ENCODE data around the gene NEDD8. TPM values are rescaled to one million over a fixed set of nuclear protein-coding genes. Genes with fewer than 3 reads are reported as not detected.

The NEDD8 gene
- total RNA-seq, 1 donor, result 136 TPM

DNA sequence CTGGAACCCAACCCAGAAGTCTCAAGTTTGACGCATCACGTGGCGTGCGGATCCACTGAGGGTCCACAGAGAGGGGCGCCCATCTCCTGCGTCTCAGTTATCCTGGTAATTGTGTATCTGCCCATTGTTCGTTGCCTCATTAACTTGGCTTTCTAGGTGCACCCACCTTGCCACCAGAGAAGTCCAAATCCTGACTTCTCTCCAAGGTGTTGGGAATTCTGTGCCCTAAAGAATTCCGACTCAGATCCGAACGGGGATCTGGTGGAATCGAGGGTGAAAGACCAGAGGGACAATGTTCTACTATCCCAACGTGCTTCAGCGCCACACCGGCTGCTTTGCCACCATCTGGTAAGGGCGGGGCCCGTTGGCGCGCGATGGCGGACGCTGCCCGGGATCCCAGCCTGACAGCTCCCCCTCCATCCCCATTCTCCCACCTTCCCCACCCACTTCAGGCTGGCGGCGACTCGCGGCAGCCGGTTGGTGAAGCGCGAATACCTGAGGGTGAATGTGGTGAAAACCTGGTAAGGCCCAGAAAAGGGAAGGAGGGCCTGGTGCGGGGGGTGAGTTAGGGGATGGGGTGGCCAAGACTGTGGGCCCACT, 59.8 kb downstream of the NEDD8 start:
- TF ChIP-seq, protein P1, sequence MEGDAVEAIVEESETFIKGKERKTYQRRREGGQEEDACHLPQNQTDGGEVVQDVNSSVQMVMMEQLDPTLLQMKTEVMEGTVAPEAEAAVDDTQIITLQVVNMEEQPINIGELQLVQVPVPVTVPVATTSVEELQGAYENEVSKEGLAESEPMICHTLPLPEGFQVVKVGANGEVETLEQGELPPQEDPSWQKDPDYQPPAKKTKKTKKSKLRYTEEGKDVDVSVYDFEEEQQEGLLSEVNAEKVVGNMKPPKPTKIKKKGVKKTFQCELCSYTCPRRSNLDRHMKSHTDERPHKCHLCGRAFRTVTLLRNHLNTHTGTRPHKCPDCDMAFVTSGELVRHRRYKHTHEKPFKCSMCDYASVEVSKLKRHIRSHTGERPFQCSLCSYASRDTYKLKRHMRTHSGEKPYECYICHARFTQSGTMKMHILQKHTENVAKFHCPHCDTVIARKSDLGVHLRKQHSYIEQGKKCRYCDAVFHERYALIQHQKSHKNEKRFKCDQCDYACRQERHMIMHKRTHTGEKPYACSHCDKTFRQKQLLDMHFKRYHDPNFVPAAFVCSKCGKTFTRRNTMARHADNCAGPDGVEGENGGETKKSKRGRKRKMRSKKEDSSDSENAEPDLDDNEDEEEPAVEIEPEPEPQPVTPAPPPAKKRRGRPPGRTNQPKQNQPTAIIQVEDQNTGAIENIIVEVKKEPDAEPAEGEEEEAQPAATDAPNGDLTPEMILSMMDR (IDR thresholded peaks at IDR 0.05; ENCODE audit: insufficient read depth, low read length), result no peak
- H3K4me3 ChIP-seq (ENCODE audit: low read depth, low read length), result no peak overlapping the region
- no peak for DNase-seq (ENCODE audit: low read depth)

DNA sequence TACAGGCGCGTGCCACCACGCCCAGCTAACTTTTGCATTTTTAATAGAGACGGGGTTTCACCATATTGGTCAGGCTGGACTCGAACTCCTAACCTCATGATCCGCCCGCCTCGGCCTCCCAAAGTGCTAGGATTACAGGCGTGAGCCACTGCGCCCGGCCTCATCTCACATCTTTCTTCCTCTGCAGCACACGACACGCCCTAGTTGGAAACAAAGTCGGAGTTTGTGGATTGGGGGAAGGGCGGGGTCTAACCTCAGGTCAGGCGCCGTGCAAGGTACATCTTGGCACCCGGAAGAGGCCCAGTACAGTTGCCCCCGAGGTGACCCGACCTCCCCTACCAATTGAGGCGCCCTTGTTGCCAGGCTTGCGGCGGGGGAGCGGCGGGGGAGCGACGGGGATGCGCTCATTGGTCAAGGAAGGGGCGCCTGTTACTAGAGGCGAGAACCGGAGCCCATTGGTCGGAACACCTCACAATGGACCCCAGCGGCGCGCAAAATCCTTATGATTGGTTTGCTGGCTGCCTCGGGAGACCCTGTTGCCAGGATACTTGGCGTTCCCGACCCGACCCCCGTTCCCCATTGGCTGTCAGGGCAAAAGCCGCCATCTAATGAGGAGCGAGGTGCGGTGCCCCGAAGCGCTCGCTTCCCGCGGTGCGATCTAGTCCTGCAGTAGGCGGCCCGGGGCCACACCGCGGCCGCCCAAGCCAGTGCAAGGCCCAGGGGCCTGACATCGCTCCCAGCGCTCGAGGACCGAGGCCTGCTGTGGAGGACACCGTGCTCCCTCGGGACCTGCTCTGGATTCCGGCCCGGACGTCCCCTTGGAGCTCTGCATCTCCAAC, 60.5 kb downstream of the NEDD8 start, which contains the start of gene REC8:
Gene REC8 (plus strand): TSS at position 659 of the 839 bp plus-strand sequence. CDS start 473 bp downstream, outside the sequence.
- TF ChIP-seq, protein P1 (IDR thresholded peaks at IDR 0.05; ENCODE audit: insufficient read depth, low read length), result no peak
- no peak within 1 kb of the TSS for H3K4me3 ChIP-seq (ENCODE audit: low read depth, low read length)
- DNase-seq (ENCODE audit: low read depth), result no peak

DNA sequence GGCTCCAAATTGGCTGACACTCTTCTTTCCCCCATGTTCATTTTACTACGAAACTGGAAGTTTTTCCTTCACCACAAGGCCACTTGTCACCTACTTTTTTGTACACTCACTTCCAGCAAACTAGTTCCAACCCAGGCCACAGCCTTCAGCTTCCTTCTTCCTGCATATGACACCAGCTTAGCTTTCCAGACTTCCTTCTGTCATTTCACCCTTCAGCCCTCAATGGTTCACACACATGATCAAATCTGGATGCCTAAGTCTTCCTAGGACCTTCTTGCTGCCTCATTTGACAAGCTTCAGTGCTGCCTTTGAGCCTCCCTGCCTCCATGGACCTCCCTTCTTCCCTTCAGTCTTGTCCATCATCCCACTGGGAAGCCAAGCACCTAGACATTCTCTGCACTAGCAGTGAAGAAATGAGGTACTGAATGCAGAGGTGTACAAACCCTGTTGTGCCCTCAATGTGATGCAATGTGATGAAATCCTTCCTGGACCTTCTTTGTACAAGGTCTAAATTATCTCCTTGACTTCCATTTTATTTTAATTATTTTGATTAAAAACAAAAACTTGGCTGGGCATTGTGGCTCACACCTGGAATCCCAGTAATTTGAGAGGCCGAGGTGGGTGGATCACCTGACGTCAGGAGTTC, 64.6 kb downstream of the NEDD8 start:
- DNase-seq (ENCODE audit: low read depth), result peak; percentile 16
- H3K4me3 ChIP-seq (ENCODE audit: low read depth, low read length), result no peak overlapping the region
- TF ChIP-seq, protein P1 (IDR thresholded peaks at IDR 0.05; ENCODE audit: insufficient read depth, low read length), result no peak

Small RNA genes lying within 50 kb of the gene (small RNA-seq; reads per million reads assigned to genes)
- not detected for gene AL136295.4
- gene CHMP4A, result not detected
- gene IPO4, result not detected
- not detected for gene MDP1

Other genes starting within 250 kb of the NEDD8 start
- gene DHRS4L2, start 243.4 kb downstream of the NEDD8 start, total RNA-seq (ENCODE audit: low replicate concordance), result 5.5 and 8.3 TPM in 2 replicates
- gene CARMIL3, start 180.4 kb downstream of the NEDD8 start, total RNA-seq (ENCODE audit: low replicate concordance), result not detected in 2 replicates
- gene CPNE6, start 160.8 kb downstream of the NEDD8 start, total RNA-seq (ENCODE audit: low replicate concordance), result not detected in 2 replicates
- gene PCK2, start 138.1 kb downstream of the NEDD8 start, total RNA-seq (ENCODE audit: low replicate concordance), result 20.1 and 36.5 TPM in 2 replicates
- 44.6 and 85.3 TPM in 2 replicates for gene DCAF11, start 117.6 kb downstream of the NEDD8 start, total RNA-seq (ENCODE audit: low replicate concordance)
- 0.90 and 4.1 TPM in 2 replicates for gene NRL, start 117.4 kb downstream of the NEDD8 start, total RNA-seq (ENCODE audit: low replicate concordance)
- gene FITM1, start 101.7 kb downstream of the NEDD8 start, total RNA-seq (ENCODE audit: low replicate concordance), result 0.18 TPM in 1 of 2 replicates, not detected in the other
- gene PSME1, start 96.2 kb downstream of the NEDD8 start, total RNA-seq (ENCODE audit: low replicate concordance), result 84.8 and 117 TPM in 2 replicates
- gene EMC9, start 90.8 kb downstream of the NEDD8 start, total RNA-seq (ENCODE audit: low replicate concordance), result 3.8 and 11.9 TPM in 2 replicates
- gene PSME2, start 85.8 kb downstream of the NEDD8 start, total RNA-seq (ENCODE audit: low replicate concordance), result 33.4 and 78.3 TPM in 2 replicates
- 51.1 and 165 TPM in 2 replicates for gene RNF31, start 84.9 kb downstream of the NEDD8 start, total RNA-seq (ENCODE audit: low replicate concordance)
- 43.8 and 63.1 TPM in 2 replicates for gene IRF9, start 71.1 kb downstream of the NEDD8 start, total RNA-seq (ENCODE audit: low replicate concordance)
- gene REC8, start 60.3 kb downstream of the NEDD8 start, total RNA-seq (ENCODE audit: low replicate concordance), result 1.9 and 4.2 TPM in 2 replicates
- 44.0 and 52.0 TPM in 2 replicates for gene IPO4, start 43.6 kb downstream of the NEDD8 start, total RNA-seq (ENCODE audit: low replicate concordance)
- gene TM9SF1, start 36.9 kb downstream of the NEDD8 start, total RNA-seq (ENCODE audit: low replicate concordance), result 50.9 and 73.9 TPM in 2 replicates
- 0.27 TPM in 1 of 2 replicates, not detected in the other for gene TSSK4, start 26.7 kb downstream of the NEDD8 start, total RNA-seq (ENCODE audit: low replicate concordance)
- gene CHMP4A, start 18.9 kb downstream of the NEDD8 start, total RNA-seq (ENCODE audit: low replicate concordance), result 70.7 and 159 TPM in 2 replicates
- 11.8 and 23.2 TPM in 2 replicates for gene MDP1, start 16.3 kb downstream of the NEDD8 start, total RNA-seq (ENCODE audit: low replicate concordance)
- 53.6 and 207 TPM in 2 replicates for gene GMPR2, start 562 bp upstream of the NEDD8 start, total RNA-seq (ENCODE audit: low replicate concordance)
- 53.0 and 60.5 TPM in 2 replicates for gene TINF2, start 10.3 kb upstream of the NEDD8 start, total RNA-seq (ENCODE audit: low replicate concordance)
- 0.36 and 6.1 TPM in 2 replicates for gene TGM1, start 30.8 kb upstream of the NEDD8 start, total RNA-seq (ENCODE audit: low replicate concordance)
- gene RABGGTA, start 39.2 kb upstream of the NEDD8 start, total RNA-seq (ENCODE audit: low replicate concordance), result 21.2 and 26.7 TPM in 2 replicates
- gene DHRS1, start 67.4 kb upstream of the NEDD8 start, total RNA-seq (ENCODE audit: low replicate concordance), result 8.7 and 20.7 TPM in 2 replicates
- gene NOP9, start 67.5 kb upstream of the NEDD8 start, total RNA-seq (ENCODE audit: low replicate concordance), result 16.4 and 19.6 TPM in 2 replicates
- gene CIDEB, start 75.6 kb upstream of the NEDD8 start, total RNA-seq (ENCODE audit: low replicate concordance), result 1.9 and 4.2 TPM in 2 replicates
- gene LTB4R2, start 77.8 kb upstream of the NEDD8 start, total RNA-seq (ENCODE audit: low replicate concordance), result 3.5 and 18.6 TPM in 2 replicates
- gene LTB4R, start 79.1 kb upstream of the NEDD8 start, total RNA-seq (ENCODE audit: low replicate concordance), result 0.98 and 1.5 TPM in 2 replicates
- gene ADCY4, start 102.7 kb upstream of the NEDD8 start, total RNA-seq (ENCODE audit: low replicate concordance), result 1.2 and 6.3 TPM in 2 replicates
- gene RIPK3, start 107.6 kb upstream of the NEDD8 start, total RNA-seq (ENCODE audit: low replicate concordance), result 0.99 and 3.0 TPM in 2 replicates
- 77.9 and 221 TPM in 2 replicates for gene NFATC4, start 135.8 kb upstream of the NEDD8 start, total RNA-seq (ENCODE audit: low replicate concordance)
- gene NYNRIN, start 166.6 kb upstream of the NEDD8 start, total RNA-seq (ENCODE audit: low replicate concordance), result 14.1 and 45.1 TPM in 2 replicates
- gene CBLN3, start 197.3 kb upstream of the NEDD8 start, total RNA-seq (ENCODE audit: low replicate concordance), result 5.9 and 6.2 TPM in 2 replicates
- 37.1 and 39.8 TPM in 2 replicates for gene KHNYN, start 197.6 kb upstream of the NEDD8 start, total RNA-seq (ENCODE audit: low replicate concordance)
- gene SDR39U1, start 210.4 kb upstream of the NEDD8 start, total RNA-seq (ENCODE audit: low replicate concordance), result 12.6 and 13.7 TPM in 2 replicates